ENCODE measurements around the gene PRSS3. TPM values are rescaled to one million over a fixed set of nuclear protein-coding genes. Genes with fewer than 3 reads are reported as not detected.
"Not testable (repeated sequence)": the region's sequence is repeated elsewhere in the genome, so short reads cannot be mapped to it uniquely, and the experiment has no call there.

Gene PRSS3
- total RNA-seq, 2 donors from 2014 or later: not detected

DNA sequence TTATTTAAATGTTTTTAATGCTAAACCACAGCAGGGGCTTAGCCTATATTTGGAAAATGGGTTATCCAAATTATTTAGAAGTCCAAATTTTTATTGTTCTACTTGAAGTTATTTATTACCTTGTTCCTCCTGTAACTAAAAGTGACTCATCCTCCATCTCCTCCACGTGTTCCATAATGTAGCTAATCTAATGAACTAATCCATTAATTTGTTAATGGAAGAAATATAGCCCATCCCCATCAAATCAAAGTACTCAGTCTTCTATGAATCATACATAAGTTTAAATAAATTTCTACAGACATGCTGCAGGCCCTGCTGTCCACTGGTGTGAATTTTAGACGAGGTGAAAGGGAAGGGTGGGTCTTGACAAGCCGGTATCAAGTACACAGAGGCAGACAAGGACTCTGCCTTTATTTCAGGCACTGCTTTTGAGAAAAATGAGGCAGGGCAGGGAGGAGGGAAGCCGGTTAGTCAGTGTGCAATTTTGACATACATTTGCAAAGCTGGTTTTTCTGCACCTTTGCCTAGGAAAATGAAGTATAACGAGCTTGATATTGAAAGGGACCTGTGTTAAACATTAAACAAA lies 21.2 kb upstream of the PRSS3 start:
- ATAC-seq (replicated peaks); H3K36me3 Mint-ChIP-seq (ENCODE audit: low read depth); H3K27me3 Mint-ChIP-seq; H3K9me3 Mint-ChIP-seq; H3K27ac Mint-ChIP-seq; H3K4me3 Mint-ChIP-seq: not testable (repeated sequence)
- peaks cover 11% of the 10 kb centered on the region for H3K4me1 Mint-ChIP-seq

DNA sequence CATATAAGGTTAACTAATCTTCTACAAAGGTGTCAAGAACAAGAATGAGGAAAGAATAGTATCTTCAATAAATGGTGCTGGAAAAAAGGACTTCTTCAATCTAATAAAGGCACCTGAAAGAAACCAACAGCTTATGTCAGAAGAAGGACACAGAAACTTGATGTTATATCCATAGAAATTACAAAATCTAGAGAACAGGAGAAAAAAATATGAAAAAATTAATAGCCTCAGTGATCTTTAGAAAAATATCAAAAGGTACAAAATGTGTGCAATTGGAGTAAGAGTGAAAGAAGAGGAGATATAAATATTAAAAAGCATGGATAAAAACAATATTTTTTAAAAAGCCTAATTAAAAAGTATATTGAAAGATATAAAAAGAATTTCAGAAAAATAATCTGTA lies 18.8 kb upstream of the PRSS3 start:
- Mint-ChIP-seq H3K36me3 (ENCODE audit: low read depth) (no peaks in the 10 kb centered on the region), H3K27ac (no peak overlapping the region), H3K9me3 (no peaks in the 10 kb centered on the region), H3K4me3 (no peak overlapping the region), H3K27me3 (peaks cover 4% of the 10 kb centered on the region), H3K4me1 (peaks cover 5% of the 10 kb centered on the region)
- ATAC-seq (replicated peaks): no peak

DNA sequence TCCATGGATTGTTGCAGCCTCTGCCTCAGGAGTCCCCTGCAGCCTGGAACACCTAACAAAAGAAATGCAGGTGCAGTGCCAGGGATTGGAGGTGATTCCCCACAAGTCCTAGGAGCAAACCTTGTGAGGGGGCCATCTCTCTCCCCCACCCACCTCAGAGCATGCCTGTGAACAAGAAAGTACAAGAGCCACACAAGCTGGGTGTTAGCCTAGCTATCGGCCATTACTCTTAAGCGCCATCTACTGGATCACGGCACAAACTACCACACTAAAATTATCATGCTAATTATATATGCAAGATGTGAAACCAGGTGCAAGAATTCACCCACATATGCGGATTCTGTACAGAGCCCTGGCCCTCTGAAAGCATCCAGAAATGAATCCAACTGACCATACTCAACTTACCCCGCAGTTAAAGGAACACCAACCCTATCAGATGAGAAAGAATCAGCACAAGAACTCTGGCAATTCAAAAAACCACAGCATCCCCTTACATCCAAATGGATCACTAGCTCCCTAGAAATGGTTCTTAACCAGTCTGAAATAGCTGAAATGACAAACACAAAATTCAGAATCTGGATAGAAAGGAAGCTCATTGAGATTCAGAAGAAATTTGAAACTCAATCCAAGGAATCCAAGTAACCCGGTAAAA lies 16.5 kb upstream of the PRSS3 start:
- no peak overlapping the region for H3K4me3 Mint-ChIP-seq
- H3K27ac Mint-ChIP-seq: no peak overlapping the region
- H3K4me1 Mint-ChIP-seq: peaks cover 5% of the 10 kb centered on the region
- peak; percentile 78 for ATAC-seq (replicated peaks)
- H3K27me3 Mint-ChIP-seq: no peaks in the 10 kb centered on the region
- no peaks in the 10 kb centered on the region for H3K9me3 Mint-ChIP-seq
- no peaks in the 10 kb centered on the region for H3K36me3 Mint-ChIP-seq (ENCODE audit: low read depth)

DNA sequence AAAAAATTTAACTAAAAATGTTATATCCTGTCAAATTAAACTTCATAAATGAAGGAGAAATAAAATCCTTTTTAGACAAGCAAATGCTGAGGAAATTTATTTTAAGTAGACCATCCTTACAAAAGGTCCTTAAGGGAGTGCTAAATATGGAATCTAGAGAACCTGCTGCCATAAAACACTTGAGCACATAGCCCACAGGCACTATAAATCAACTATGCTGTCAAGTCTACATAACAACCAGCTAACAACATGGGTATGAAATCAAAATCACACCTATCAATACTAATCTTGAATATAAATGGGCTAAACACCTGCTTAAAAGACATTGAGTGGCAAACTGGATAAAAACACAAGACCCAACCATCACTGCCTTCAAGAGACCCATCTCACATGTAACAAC lies 15.1 kb upstream of the PRSS3 start:
- no peaks in the 10 kb centered on the region for H3K9me3 Mint-ChIP-seq
- H3K4me1 Mint-ChIP-seq: peaks cover 5% of the 10 kb centered on the region

DNA sequence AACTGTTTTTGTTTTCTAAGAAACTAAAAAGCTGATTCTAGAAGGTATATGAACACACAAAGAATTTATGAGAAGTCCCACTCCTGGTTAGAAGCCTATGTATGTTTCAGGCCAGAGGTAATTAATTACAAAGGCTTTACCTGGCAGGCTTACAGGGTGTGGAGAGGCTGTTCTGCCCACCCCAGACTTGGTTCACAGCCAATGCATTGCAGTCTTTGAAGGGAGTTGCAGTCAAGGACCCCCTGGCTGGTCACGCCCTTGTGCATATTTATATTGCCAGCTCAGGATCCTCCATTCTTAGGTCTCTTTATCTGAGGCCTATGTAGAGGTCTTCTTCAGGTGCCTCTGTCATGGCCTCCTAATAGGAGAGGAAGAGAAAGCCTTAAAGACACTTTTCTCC lies 13.6 kb upstream of the PRSS3 start:
- no peaks in the 10 kb centered on the region for H3K36me3 Mint-ChIP-seq (ENCODE audit: low read depth)
- H3K4me3 Mint-ChIP-seq: no peak overlapping the region
- peaks cover 14% of the 10 kb centered on the region for H3K27me3 Mint-ChIP-seq
- no peaks in the 10 kb centered on the region for H3K9me3 Mint-ChIP-seq
- no peak overlapping the region for H3K27ac Mint-ChIP-seq
- ATAC-seq (replicated peaks): no peak
- peaks cover 5% of the 10 kb centered on the region for H3K4me1 Mint-ChIP-seq

More for the DNA sequence above, 15.1 kb upstream of the PRSS3 start:
- ATAC-seq (replicated peaks): no peak
- Mint-ChIP-seq H3K4me3 (no peak overlapping the region), H3K27me3 (peaks cover under 1% of the 10 kb centered on the region), H3K36me3 (ENCODE audit: low read depth) (no peaks in the 10 kb centered on the region), H3K27ac (no peak overlapping the region)

DNA sequence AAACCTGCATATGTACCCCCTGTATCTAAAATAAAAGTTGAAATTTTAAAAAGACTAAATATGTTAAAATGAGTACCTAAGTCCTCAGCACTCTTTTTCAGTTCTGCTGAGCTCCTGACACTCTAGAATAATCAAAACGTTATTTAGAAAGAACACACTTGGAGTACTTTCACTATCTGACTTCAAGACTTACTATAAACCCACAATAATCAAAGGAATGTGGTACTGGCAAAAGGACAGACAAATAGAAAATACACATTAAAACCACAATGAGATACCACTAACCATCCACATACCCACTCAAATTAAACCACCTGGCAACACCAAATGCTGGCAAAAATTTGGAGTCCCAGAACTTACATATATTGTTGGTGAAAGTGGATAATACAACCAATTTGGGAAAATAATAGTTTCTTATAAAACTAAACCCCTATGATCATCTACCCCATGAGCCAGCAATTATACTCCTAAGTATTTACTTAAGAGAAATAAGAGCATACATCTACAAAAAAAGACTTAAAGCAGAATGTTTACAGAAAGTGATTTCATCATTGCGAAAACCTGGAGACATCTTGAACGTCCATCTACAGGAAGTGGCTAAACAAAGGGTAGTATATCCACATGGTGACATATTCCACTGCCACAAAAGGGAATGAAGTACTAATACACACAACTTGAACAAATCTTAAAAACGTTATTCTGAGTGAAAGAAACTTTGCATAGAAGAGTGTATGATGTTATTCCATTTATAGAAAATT lies 12.8 kb upstream of the PRSS3 start:
- Mint-ChIP-seq H3K4me1 (peaks cover 5% of the 10 kb centered on the region), H3K4me3 (no peak overlapping the region), H3K27me3 (peaks cover 15% of the 10 kb centered on the region), H3K27ac (no peak overlapping the region), H3K36me3 (ENCODE audit: low read depth) (no peaks in the 10 kb centered on the region), H3K9me3 (no peaks in the 10 kb centered on the region)
- ATAC-seq (replicated peaks): no peak

DNA sequence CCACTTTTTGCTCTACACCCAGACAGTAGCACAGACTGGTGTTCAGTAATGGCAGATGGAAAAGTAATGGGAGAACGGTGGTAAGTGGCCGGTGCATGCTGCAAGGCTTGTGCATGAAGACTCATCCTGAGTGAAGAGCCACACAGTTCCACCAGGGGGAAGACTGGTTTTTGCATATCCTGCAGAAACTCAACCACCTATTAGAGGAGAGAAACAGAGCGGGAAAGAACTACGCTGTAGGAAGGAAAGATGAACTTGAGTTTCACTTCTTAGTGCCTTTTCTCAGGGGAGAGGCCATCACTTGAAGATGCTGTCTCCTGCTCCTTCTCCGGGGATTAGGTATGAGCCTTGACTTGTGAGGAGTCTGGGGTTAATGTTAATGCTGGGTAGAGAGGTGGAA lies 9.4 kb upstream of the PRSS3 start:
- no peak for ATAC-seq (replicated peaks)
- peaks cover 17% of the 10 kb centered on the region for H3K27me3 Mint-ChIP-seq
- H3K36me3 Mint-ChIP-seq (ENCODE audit: low read depth): no peaks in the 10 kb centered on the region
- H3K4me1 Mint-ChIP-seq: no peaks in the 10 kb centered on the region
- H3K27ac Mint-ChIP-seq: no peak overlapping the region
- no peaks in the 10 kb centered on the region for H3K9me3 Mint-ChIP-seq
- H3K4me3 Mint-ChIP-seq: no peak overlapping the region

DNA sequence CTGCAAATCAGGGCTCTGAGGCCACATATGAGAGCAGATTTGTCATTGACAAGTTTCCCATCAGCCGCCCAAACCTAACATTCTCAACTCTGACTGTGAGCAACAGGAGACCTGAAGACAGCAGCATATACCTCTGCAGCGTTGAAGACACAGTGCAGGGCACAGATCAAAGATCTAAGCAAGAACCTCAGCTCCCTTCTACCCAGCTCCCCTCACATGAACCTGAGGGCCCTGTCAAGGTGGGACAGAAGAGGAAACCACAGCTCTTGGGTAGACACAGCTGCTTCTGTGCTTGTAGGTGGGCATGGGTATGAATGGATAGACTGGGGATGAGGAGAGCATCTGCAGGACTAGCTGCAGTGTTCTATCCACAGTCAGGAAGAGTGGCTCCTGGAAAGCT lies 8.7 kb upstream of the PRSS3 start:
- H3K27me3 Mint-ChIP-seq: peaks cover 17% of the 10 kb centered on the region
- H3K4me3 Mint-ChIP-seq: no peak overlapping the region
- ATAC-seq (replicated peaks): no peak
- H3K36me3 Mint-ChIP-seq (ENCODE audit: low read depth): no peaks in the 10 kb centered on the region
- no peak overlapping the region for H3K27ac Mint-ChIP-seq
- no peaks in the 10 kb centered on the region for H3K4me1 Mint-ChIP-seq
- no peaks in the 10 kb centered on the region for H3K9me3 Mint-ChIP-seq

DNA sequence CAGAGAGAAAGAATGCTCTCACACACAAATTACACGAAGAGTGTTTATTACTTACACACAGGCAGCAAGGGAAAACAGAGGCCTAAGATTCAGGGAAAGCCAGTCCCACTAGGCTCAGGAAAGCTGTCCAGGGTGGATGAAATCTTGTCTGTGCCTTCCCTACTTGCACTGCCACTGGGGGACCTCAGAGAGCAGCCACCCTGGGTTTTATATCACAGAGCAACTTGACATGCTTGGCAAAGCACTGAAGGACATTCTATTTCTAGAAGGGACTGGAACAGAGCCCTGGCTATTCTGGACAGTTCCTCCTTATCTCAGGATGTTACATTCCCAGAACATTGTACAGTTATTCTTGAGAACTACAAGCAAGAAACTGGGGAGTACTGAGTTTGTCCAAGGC lies 7.5 kb upstream of the PRSS3 start:
- H3K36me3 Mint-ChIP-seq (ENCODE audit: low read depth): no peaks in the 10 kb centered on the region
- H3K27ac Mint-ChIP-seq: no peak overlapping the region
- no peaks in the 10 kb centered on the region for H3K4me1 Mint-ChIP-seq
- no peak overlapping the region for H3K4me3 Mint-ChIP-seq
- peaks cover 19% of the 10 kb centered on the region for H3K27me3 Mint-ChIP-seq
- no peaks in the 10 kb centered on the region for H3K9me3 Mint-ChIP-seq
- ATAC-seq (replicated peaks): no peak

DNA sequence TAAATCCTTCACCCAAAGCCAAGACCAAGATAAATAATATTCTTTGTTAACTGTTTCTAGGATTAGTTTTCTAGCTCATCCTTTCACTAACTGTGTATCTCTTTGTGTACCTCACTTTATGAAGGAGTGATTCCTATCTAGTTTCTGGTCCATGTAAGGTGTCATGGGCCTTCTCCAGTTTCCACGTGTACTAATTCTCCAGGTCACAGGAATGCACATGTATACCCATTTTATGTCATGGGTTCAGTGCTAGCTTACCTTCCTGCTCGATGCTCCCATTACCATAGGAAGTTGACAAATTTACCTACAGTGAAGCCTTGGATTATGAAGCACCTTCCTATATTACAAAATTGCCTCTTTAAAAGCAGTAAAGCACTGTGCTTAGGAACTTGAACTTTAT lies 5.9 kb upstream of the PRSS3 start:
- H3K4me3 Mint-ChIP-seq; H3K27ac Mint-ChIP-seq; H3K4me1 Mint-ChIP-seq; H3K36me3 Mint-ChIP-seq (ENCODE audit: low read depth); ATAC-seq (replicated peaks); H3K9me3 Mint-ChIP-seq: not testable (repeated sequence)
- H3K27me3 Mint-ChIP-seq: peaks cover 24% of the 10 kb centered on the region

DNA sequence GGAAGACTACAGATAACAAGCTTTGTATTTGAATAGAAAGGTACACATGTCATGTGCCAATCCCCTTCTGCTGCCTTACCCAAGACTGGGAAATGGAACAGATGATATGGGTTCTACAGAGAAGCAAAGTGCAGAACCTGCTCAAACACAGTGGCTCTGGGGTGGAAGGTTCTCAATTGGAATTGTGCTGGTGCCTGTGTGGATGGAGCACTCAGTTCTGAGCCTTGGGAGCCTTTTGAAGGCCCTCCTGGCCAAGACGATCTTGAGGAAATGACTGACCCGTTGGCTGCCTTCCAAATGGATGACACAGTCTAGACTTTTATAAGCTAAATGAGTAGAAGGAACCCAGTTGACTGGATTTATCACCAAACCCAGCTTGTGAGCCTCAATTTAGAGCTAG lies 4.2 kb upstream of the PRSS3 start:
- Mint-ChIP-seq H3K4me3 (no peak overlapping the region), H3K9me3 (no peaks in the 10 kb centered on the region), H3K36me3 (ENCODE audit: low read depth) (no peaks in the 10 kb centered on the region), H3K4me1 (no peaks in the 10 kb centered on the region), H3K27ac (no peak overlapping the region), H3K27me3 (peaks cover 17% of the 10 kb centered on the region)
- no peak for ATAC-seq (replicated peaks)

DNA sequence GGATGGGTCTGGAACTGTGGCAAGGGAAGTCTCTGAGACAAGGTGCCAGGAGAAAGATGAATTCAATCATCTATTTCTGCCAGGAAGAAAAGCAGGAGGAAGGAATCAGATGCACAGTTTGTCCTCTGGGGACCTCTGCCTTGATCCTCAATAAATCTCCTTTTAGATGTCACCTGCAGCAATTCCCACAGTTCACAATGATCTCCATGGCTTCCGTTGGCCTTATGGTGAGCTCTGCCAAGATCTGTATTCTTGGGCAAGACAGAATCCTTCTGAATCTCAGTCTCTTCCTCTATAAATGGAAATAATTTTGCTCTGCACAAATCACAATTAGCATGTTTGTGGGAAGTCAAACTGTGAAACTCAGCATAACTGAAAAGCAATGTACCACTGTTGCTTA lies 1.9 kb upstream of the PRSS3 start:
- H3K4me3 Mint-ChIP-seq; H3K27ac Mint-ChIP-seq; ATAC-seq (replicated peaks); H3K9me3 Mint-ChIP-seq; H3K36me3 Mint-ChIP-seq (ENCODE audit: low read depth); H3K4me1 Mint-ChIP-seq: not testable (repeated sequence)
- peaks cover 19% of the 10 kb centered on the region for H3K27me3 Mint-ChIP-seq

DNA sequence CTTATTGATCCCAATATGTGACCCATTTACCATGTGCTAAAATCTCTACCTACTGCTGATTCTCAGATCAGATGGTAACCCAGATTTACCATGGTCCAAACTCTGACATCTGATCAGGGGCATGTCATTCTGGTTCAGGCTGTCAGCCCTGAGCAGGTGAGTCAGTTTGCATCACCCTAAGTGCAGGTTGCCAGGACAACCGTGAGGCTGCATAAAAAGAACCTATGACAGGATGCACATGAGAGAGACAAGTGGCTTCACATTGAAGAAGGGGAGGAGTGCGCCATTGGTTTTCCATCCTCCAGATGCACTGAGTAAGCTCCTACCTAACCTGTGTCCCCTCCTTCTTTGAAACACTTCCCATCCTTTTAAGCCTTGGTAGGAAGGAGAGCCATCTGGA lies 801 bp upstream of the PRSS3 start:
- no peaks in the 10 kb centered on the region for H3K36me3 Mint-ChIP-seq (ENCODE audit: low read depth)
- peaks cover 24% of the 10 kb centered on the region for H3K27me3 Mint-ChIP-seq
- ATAC-seq (replicated peaks): peak; percentile 84
- peak overlapping the region; percentile 26 for H3K27ac Mint-ChIP-seq
- no peaks in the 10 kb centered on the region for H3K4me1 Mint-ChIP-seq
- H3K9me3 Mint-ChIP-seq: no peaks in the 10 kb centered on the region
- no peak overlapping the region for H3K4me3 Mint-ChIP-seq

DNA sequence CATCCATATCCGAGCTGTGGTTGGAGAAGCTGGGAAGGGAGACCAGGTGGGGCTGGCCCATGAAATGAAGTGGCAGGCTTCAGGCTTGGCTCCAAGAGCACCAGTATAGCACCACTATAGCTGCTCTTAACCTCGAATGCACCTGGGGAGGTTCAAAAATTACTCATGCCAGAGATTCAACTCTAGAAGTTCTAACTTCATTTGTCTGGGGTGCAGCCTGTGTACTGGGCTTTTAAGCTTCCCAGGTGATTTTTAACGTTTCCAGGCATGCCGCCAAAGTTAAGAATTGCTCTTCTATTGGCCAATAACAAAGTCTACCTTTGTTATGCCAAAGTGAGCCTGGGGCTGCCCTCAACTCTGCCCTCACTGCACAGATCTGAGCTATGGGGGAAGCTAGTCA lies 458 bp downstream of the PRSS3 start:
- Mint-ChIP-seq H3K36me3 (ENCODE audit: low read depth) (no peaks in the 10 kb centered on the region), H3K4me1 (no peaks in the 10 kb centered on the region), H3K9me3 (no peaks in the 10 kb centered on the region), H3K27ac (peak overlapping the region; percentile 26), H3K27me3 (peaks cover 27% of the 10 kb centered on the region), H3K4me3 (no peak overlapping the region)
- ATAC-seq (replicated peaks): no peak

DNA sequence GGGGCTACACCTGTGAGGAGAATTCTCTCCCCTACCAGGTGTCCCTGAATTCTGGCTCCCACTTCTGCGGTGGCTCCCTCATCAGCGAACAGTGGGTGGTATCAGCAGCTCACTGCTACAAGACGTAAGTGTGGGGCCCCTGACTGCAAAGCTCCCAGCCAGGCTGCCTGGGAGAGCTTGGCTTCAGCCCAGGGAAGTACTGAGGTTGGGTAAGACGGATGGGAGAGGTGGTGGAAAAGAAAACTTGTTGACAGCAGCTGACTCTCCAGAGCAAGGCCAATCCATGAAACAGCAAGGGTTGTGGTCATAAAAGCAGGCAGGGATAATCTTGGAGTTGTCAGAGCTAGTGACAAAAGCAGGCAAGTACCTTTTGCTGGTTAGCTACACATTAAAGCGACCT lies 1.3 kb downstream of the PRSS3 start:
- H3K27ac Mint-ChIP-seq; H3K36me3 Mint-ChIP-seq (ENCODE audit: low read depth); H3K4me3 Mint-ChIP-seq; ATAC-seq (replicated peaks); H3K9me3 Mint-ChIP-seq; H3K4me1 Mint-ChIP-seq: not testable (repeated sequence)
- H3K27me3 Mint-ChIP-seq: peaks cover 27% of the 10 kb centered on the region
